Aorta (tissue), 5 donors: ENCODE measurements around the gene ILKAP. TPM values are rescaled to one million over a fixed set of nuclear protein-coding genes. Genes with fewer than 3 reads are reported as not detected.

Source experiments
- ATAC-seq: fragments of 200-7000 bp; cut with Tn5 transposase; one replicate; pipeline ENCODE4 v1.9.1; 2022; ENCODE audit warnings: moderate library complexity; ENCODE audit not compliant: low FRiP score
- DNase-seq, 2 donors: peaks; one replicate each; pipeline ENCODE4 v3.0.0-alpha.2; 2020
- H3K27ac ChIP-seq, 2 donors: one replicate each; pipeline ENCODE4 v1.5.1; 2013; ENCODE audit warnings: low read length in 2 of 2, mild to moderate bottlenecking in 2 of 2, moderate library complexity in 2 of 2, control low read depth in 1 of 2, inconsistent platforms in 1 of 2, low read depth in 1 of 2
- H3K27me3 ChIP-seq, 2 donors: one replicate each; pipeline ENCODE4 v1.6.1; 2013; ENCODE audit warnings: control low read depth in 1 of 2, low read length in 1 of 2, mild to moderate bottlenecking in 1 of 2, moderate library complexity in 1 of 2; ENCODE audit not compliant: insufficient read depth in 2 of 2, control insufficient read depth in 1 of 2
- H3K36me3 ChIP-seq, 2 donors: one replicate each; pipeline ENCODE4 v1.6.1; 2013; ENCODE audit warnings: control low read depth in 1 of 2, low read length in 1 of 2, mild to moderate bottlenecking in 1 of 2; ENCODE audit not compliant: insufficient read depth in 2 of 2, control insufficient read depth in 1 of 2
- H3K4me1 ChIP-seq, 2 donors: one replicate each; pipeline ENCODE4 v1.6.1; 2013; ENCODE audit warnings: low read length in 2 of 2, control low read depth in 1 of 2, mild to moderate bottlenecking in 1 of 2, moderate library complexity in 1 of 2; ENCODE audit not compliant: insufficient read depth in 2 of 2, control insufficient read depth in 1 of 2
- H3K4me3 ChIP-seq, 2 donors: one replicate each; pipeline ENCODE4 v1.5.1; 2013; ENCODE audit warnings: low read length in 2 of 2, control low read depth in 1 of 2, mild to moderate bottlenecking in 1 of 2
- H3K9me3 ChIP-seq: one replicate; pipeline ENCODE4 v1.6.1; 2013; ENCODE audit warnings: mild to moderate bottlenecking, low read length; ENCODE audit not compliant: control insufficient read depth
- WGBS, 2 donors: extraction: QIAGEN DNeasy Blood & Tissue Kit; methylation state at CpG; one replicate each; pipeline ENCODE4 v1.1.7; 2013; 5-methylcytosine and 5-hydroxymethylcytosine counted together
- intact Hi-C, 2 donors: fragments of 100-400 bp; cut with DNase I; formaldehyde crosslinking; loops; one replicate each; pipeline versions ENCODE4 v1.14.2 to v1.15.0; 2022
- polyA plus RNA-seq, 2 donors: library from polyadenylated mRNA; stranded (reverse); fragments of 200-250 nt; gene quantifications; one replicate each; pipeline ENCODE4 v1.2.3, GENCODE V29; 2013
- total RNA-seq, 2 donors: library from RNA; stranded (reverse); fragmentation: NEBNext Ultra II Directional; extraction: Animal tissue kit (Norgen Biotek cat#: 25700); gene quantifications; one replicate each; pipeline ENCODE4 v1.2.1, GENCODE V29; 2021
- donor health status: healthy with polysubstance abuse.
- donor health status: Bipolar disorder and iron deficiency.
- donor health status: DM: no; HTN: no; CAD: no.
- donor health status: DM: no; HTN: no; CAD: no.
- donor health status: DM: yes; HTN: yes; CAD: no.

Gene ILKAP
- total and polyA plus RNA-seq, 4 donors, result 19.4 to 149 (median 49.6) TPM

DNA sequence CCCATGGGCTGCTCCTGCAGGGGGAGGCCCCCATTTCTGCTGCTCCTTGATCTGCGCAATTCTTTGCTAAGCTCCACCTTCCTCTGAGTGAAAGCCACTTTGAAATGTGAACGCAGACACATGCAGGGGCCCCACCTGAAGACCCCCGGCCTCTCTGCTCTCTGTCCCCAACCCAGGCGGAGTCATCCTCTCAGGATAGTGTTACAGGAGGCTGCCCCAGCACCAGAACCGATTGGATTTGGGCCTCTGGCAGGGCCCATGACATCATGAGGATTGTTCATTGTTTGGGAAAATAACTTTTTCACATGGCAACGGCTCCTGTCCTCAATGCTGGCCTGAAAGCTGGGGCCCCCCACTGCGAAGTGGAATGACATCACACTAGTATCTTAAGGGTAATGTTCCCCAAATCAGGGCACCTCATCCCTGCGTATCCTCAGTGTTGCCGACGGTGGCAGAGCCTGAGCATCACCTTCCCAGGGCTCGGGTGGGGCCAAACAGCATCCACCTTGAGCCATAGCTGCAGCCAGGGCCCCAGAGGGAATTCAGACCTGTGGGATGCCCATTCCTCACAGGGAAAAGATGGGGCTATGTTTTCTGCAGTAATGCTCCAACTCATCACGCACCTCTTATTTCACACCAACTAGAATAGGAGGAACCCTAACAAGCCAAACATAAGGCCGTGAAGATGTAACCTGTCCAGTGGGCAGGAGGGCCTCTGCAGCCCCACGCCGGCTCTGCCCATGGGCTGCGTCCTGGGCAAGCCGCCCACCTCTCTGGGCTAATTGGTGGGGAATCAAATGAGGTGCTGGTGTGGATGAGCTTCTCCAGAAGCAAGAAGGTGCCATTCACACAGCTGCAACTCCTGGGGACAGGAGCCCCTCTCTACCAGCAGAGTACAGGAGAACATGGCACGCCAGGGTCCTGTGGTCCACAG lies 47.5 kb downstream of the ILKAP start:
- WGBS, 2 donors, result 74 to 77% methylated on average over 18 of the region's 18 CpGs
- Histone ChIP-seq H3K36me3 (no peaks in the 10 kb centered on the region), H3K27me3 (no peaks in the 10 kb centered on the region), H3K4me1 (no peaks in the 10 kb centered on the region), H3K9me3 (no peaks in the 10 kb centered on the region), H3K27ac (no peak overlapping the region), H3K4me3 (no peak overlapping the region)
- no peak for ATAC-seq
- intact Hi-C loops, result no loop called here
- peak; percentile 27 to 42 for DNase-seq

- no peaks in the 10 kb centered on the region for H3K4me1 ChIP-seq
- intact Hi-C loops, result no loop called here
- no peak overlapping the region for H3K27ac ChIP-seq
- no peaks in the 10 kb centered on the region for H3K27me3 ChIP-seq
- H3K9me3 ChIP-seq, result no peaks in the 10 kb centered on the region
- no peaks in the 10 kb centered on the region for H3K36me3 ChIP-seq
- ATAC-seq (no peak), DNase-seq (no peak)
- 46 to 47% methylated on average over 19 of the region's 19 CpGs for WGBS, 2 donors
- H3K4me3 ChIP-seq, result no peak overlapping the region
Measured at GRCh38 chr2:238155051-238155760, 48.3 kb downstream of the ILKAP start.

DNA sequence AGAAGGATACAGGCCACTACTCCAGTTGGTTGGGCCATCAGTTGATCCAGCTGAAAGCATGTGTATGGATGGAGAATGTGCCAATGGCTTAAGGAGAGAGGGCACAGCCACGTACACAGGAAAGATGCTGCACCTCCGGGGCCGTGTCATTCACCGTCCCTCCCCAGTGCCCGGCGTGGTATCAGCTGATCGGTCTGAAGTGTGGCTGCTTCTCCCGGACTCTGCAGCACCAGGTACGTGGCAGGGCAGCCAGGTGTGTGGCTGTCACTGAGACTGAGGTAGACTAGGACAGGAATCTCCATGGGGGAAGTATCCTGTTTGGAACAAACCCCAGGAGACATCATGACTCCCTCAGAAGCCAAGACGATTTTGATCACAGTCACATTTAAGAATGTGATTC lies 48.9 kb downstream of the ILKAP start:
- H3K9me3 ChIP-seq, result no peaks in the 10 kb centered on the region
- H3K27ac ChIP-seq, result no peak overlapping the region
- H3K4me1 ChIP-seq, result no peaks in the 10 kb centered on the region
- H3K36me3 ChIP-seq, result no peaks in the 10 kb centered on the region
- no peak for DNase-seq
- ATAC-seq, result no peak
- H3K27me3 ChIP-seq, result no peaks in the 10 kb centered on the region
- H3K4me3 ChIP-seq, result no peak overlapping the region
- intact Hi-C loops, result no loop called here
- 88 to 91% methylated on average over 10 of the region's 10 CpGs for WGBS, 2 donors

DNA sequence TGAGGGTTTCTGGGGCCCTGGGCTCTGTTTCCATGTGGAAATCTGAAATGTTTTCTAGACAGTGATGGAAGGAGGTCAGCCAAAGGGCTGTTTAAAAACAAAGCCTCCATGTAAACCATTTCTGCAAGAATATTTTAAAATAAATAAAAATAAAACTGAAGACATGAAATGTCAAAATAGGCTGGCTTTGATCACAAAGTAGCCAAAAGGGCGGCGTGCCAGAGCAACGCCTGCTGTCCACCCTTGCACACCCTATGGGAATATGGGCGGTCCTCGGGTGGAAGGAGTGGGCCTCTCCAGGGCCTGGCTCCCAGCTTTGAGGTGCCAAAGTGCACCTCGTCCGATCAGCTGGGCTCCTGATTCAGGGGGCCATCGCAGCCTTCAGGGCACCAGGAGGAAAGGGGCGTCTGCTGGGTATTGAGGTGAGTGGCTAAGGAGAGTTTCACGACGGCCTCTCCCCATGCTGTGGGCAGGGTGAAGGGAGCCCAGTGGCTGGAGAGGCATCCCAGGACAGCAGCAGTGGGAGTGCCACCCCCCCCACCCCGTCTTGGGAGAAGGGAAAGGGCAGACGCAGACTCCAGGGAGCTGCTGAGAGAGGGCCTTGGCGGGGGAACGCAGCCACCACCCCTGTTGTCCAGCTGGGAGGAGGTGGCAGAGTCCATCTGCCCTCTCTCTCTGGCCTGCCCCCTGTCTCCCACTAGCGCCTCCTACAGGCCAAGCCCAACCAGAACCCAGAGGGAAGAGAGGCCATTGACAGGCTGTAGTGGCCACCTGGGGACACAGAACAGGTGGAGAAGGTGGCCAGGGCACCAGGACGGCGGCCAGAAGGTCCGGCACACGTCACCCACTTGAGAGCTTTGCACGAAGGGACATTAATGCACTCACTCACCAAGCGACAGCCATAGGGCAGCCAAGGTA lies 50.5 kb downstream of the ILKAP start:
- Histone ChIP-seq H3K27ac (no peak overlapping the region), H3K4me3 (no peak overlapping the region), H3K4me1 (no peaks in the 10 kb centered on the region), H3K27me3 (no peaks in the 10 kb centered on the region), H3K36me3 (no peaks in the 10 kb centered on the region), H3K9me3 (no peaks in the 10 kb centered on the region)
- no peak for ATAC-seq
- intact Hi-C loops, result no loop called here
- WGBS, 2 donors, result 80 to 84% methylated on average over 20 to 22 of the region's 22 CpGs
- DNase-seq, result no peak

DNA sequence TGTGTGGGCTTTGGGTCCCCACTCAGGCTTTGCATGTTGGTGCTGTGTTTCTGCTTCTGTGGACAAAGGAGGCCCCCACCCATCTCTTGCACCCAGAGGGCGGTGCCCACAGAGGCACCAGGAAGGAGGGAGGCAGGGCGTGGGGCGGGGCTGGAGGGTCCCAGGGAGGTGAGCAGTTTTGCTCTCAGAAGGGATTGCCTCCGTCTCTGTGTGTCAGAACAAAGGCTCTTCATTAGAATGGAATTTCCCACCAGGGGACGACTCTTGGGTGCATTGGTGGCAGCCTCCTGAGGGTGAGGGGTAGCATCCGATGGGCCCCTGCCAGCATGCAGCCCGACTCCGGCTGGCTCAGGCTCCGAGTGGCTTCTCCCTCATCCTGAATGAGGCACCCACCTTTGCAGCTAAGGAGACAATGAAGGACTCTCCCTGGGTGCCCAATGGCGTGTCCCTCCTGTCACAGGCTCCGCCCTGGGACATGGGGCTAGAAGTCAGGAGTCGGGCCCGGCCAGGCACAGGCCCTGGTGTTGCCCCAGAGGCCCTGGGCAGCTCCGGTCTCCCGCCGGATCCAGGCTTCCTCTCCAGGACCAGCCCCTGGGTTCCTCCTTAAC lies 51.8 kb downstream of the ILKAP start:
- intact Hi-C loops, result no loop called here
- H3K4me3 ChIP-seq, result no peak overlapping the region
- 82 to 87% methylated on average over 12 to 16 of the region's 16 CpGs for WGBS, 2 donors
- no peaks in the 10 kb centered on the region for H3K27me3 ChIP-seq
- no peak for DNase-seq
- ATAC-seq, result no peak
- H3K27ac ChIP-seq, result no peak overlapping the region
- no peaks in the 10 kb centered on the region for H3K9me3 ChIP-seq
- no peaks in the 10 kb centered on the region for H3K4me1 ChIP-seq
- H3K36me3 ChIP-seq, result no peaks in the 10 kb centered on the region

DNA sequence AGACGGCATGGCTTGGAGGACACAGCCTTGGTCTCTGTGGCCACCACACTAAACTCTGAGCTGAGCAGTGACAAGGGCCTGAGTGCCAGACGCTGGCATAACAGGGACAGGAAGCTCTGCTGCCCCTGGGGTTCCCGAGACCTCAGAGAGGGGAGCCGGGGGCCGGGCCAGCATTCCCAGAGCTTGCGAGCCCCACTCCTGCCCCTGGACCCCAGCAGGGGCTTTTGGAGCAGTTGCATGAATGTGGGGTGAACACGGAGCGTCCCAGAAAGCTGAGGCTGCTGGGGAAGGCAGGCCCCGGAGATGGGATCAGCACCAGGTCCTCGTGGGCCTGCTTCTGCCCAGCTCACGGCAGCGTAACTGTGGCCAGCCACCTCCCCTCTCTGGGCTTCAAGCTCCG lies 52.3 kb downstream of the ILKAP start:
- intact Hi-C loops, result no loop called here
- WGBS, 2 donors, result 86 to 89% methylated on average over 13 of the region's 13 CpGs
- no peak overlapping the region for H3K4me3 ChIP-seq
- ATAC-seq (no peak), DNase-seq (no peak)
- H3K27ac ChIP-seq, result no peak overlapping the region
- H3K27me3 ChIP-seq, result no peaks in the 10 kb centered on the region
- no peaks in the 10 kb centered on the region for H3K9me3 ChIP-seq
- H3K36me3 ChIP-seq, result no peaks in the 10 kb centered on the region
- no peaks in the 10 kb centered on the region for H3K4me1 ChIP-seq

GRCh38 chr2:238150686-238151085 lies 52.8 kb downstream of the ILKAP start:
- H3K4me1 ChIP-seq, result no peaks in the 10 kb centered on the region
- H3K27me3 ChIP-seq, result no peaks in the 10 kb centered on the region
- H3K9me3 ChIP-seq, result no peaks in the 10 kb centered on the region
- H3K4me3 ChIP-seq, result no peak overlapping the region
- no peak for ATAC-seq
- WGBS, 2 donors, result 92 to 97% methylated on average over 15 to 25 of the region's 25 CpGs
- intact Hi-C loops, result no loop called here
- no peaks in the 10 kb centered on the region for H3K36me3 ChIP-seq
- no peak overlapping the region for H3K27ac ChIP-seq
- no peak for DNase-seq
